Right cardiac atrium (tissue), 5 donors: ENCODE measurements around the gene FRMD4A. TPM values are rescaled to one million over a fixed set of nuclear protein-coding genes. Genes with fewer than 3 reads are reported as not detected.

Experiments
- ATAC-seq, 2 donors: fragments of 200-7000 bp; cut with Tn5 transposase; one replicate each; pipeline versions ENCODE4 v1.8.0 to v1.9.1; 2020; ENCODE audit warnings: moderate library complexity in 2 of 2, mild to moderate bottlenecking in 1 of 2
- DNase-seq, 3 donors: peaks; one replicate each; pipeline ENCODE4 v3.0.0-alpha.2; 2020
- H3K27ac ChIP-seq: one replicate; pipeline ENCODE4 v1.5.1; 2013; ENCODE audit warnings: mild to moderate bottlenecking, low read length, control low read depth, moderate library complexity
- H3K27me3 ChIP-seq: one replicate; pipeline ENCODE4 v1.6.1; 2013; ENCODE audit not compliant: control insufficient read depth, insufficient read depth
- H3K4me1 ChIP-seq: one replicate; pipeline ENCODE4 v1.6.1; 2013; ENCODE audit warnings: low read length; ENCODE audit not compliant: control insufficient read depth, insufficient read depth
- H3K4me3 ChIP-seq: one replicate; pipeline ENCODE4 v1.5.1; 2013; ENCODE audit warnings: low read length, control low read depth
- H3K9me3 ChIP-seq: one replicate; pipeline ENCODE4 v1.6.1; 2013; ENCODE audit warnings: low read length; ENCODE audit not compliant: control insufficient read depth
- WGBS: extraction: QIAGEN DNeasy Blood & Tissue Kit; methylation state at CpG from one replicate; pipeline ENCODE4 v1.1.7; 2013; 5-methylcytosine and 5-hydroxymethylcytosine counted together
- intact Hi-C, 4 donors: fragments of 100-400 bp; cut with DNase I; formaldehyde crosslinking; loops; one replicate each; pipeline versions ENCODE4 v1.11.0 to v1.14.0; 2022 to 2023
- polyA plus RNA-seq: library from polyadenylated mRNA; stranded (reverse); fragments of 200-250 nt; gene quantifications from one replicate; pipeline ENCODE4 v1.2.3, GENCODE V29; 2013
- total RNA-seq, 4 donors: library from RNA; stranded (reverse); fragmentation: NEBNext Ultra II Directional; extraction: Animal tissue kit (Norgen Biotek cat#: 25700); gene quantifications; one replicate each; pipeline ENCODE4 v1.2.1, GENCODE V29; 2021
- donor health status: healthy with polysubstance abuse.
- donor health status: DM: no; HTN: yes; CAD: no.
- donor health status: DM: no; HTN: no; CAD: no.
- donor health status: DM: no; HTN: yes; CAD: no; lungs with severe emphysema.
- donor health status: DM: yes; HTN: yes; CAD: no.

FRMD4A gene
- total and polyA plus RNA-seq, 5 donors = 14.8 to 30.3 (median 25.1) TPM

GRCh38 chr10:14365266-14365665 lies 34.5 kb upstream of the FRMD4A start:
- no peaks in the 10 kb centered on the region for H3K9me3 ChIP-seq
- H3K27me3 ChIP-seq = no peaks in the 10 kb centered on the region
- H3K27ac ChIP-seq = no peak overlapping the region
- WGBS = 52% methylated on average over 6 of the region's 6 CpGs
- DNase-seq (no peak), ATAC-seq (no peak)
- intact Hi-C loops = no loop called here
- no peaks in the 10 kb centered on the region for H3K4me1 ChIP-seq
- no peak overlapping the region for H3K4me3 ChIP-seq

DNA sequence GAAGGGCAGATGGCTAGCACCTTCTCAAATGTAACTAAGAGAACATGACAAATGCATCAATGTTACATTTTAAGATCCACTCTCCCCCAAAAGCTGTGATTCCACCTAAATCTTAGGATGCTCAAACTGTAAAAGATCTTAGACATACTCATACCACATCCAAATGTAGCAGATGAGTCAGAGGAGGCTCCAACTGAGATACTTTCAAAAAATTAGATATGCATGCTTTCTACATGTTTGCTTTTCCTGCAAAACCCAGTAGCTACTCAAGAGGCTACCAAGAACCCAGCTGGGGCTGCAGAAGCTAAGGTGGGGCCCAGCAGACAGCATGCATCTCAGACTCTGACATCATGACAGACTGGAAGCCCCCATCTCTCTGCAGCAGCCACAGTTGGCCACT lies 31.4 kb upstream of the FRMD4A start:
- no peaks in the 10 kb centered on the region for H3K9me3 ChIP-seq
- intact Hi-C loops = no loop called here

GRCh38 chr10:14360961-14361360 lies 30.2 kb upstream of the FRMD4A start:
- ATAC-seq (no peak), DNase-seq (no peak)
- WGBS = 81% methylated on average over 1 of the region's 1 CpG
- Histone ChIP-seq H3K27ac (no peak overlapping the region), H3K4me3 (no peak overlapping the region), H3K27me3 (no peaks in the 10 kb centered on the region), H3K4me1 (no peaks in the 10 kb centered on the region), H3K9me3 (no peaks in the 10 kb centered on the region)
- intact Hi-C loops = no loop called here

More for the DNA sequence above, 31.4 kb upstream of the FRMD4A start:
- DNase-seq = no peak
- no peak for ATAC-seq
- H3K27ac ChIP-seq = no peak overlapping the region
- H3K4me3 ChIP-seq = no peak overlapping the region
- no peaks in the 10 kb centered on the region for H3K27me3 ChIP-seq
- no peaks in the 10 kb centered on the region for H3K4me1 ChIP-seq

DNA sequence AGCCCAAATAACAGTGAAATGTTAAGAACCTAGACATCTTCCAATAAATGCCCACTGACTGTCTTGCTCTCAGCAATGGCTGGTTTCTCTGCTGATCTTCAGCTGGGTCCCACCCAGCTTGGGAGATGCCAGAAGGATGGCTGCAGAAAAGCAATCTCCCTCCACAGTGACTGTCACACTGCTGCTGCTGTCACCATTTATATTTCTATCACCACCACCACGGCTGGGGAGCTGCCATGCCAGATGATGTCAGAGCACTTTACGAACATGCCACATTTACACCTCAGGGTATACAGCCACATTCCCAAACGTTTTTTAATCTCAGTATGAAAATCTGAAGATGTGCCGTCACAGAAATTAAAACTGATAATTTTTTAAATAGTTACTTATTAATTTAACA lies 29.8 kb upstream of the FRMD4A start:
- no peaks in the 10 kb centered on the region for H3K4me1 ChIP-seq
- DNase-seq (no peak), ATAC-seq (peak in 1 of 2 donors; percentile 55)
- no peaks in the 10 kb centered on the region for H3K27me3 ChIP-seq
- intact Hi-C loops = no loop called here
- no peaks in the 10 kb centered on the region for H3K9me3 ChIP-seq
- H3K4me3 ChIP-seq = no peak overlapping the region
- no peak overlapping the region for H3K27ac ChIP-seq
- 50% methylated on average over 4 of the region's 4 CpGs for WGBS

- Histone ChIP-seq H3K9me3 (no peaks in the 10 kb centered on the region), H3K4me1 (no peaks in the 10 kb centered on the region), H3K27ac (no peak overlapping the region), H3K27me3 (no peaks in the 10 kb centered on the region), H3K4me3 (no peak overlapping the region)
- DNase-seq (no peak), ATAC-seq (no peak)
- intact Hi-C loops = loop anchor here in 1 of 4 donors (2.0 kb wide), 1 partner anchor 36 kb away; no protein-coding TSS in a partner anchor
- 94% methylated on average over 9 of the region's 9 CpGs for WGBS
These were observed 28.3 kb upstream of the FRMD4A start for GRCh38 chr10:14358886-14359573.

- ATAC-seq (no peak), DNase-seq (no peak)
- intact Hi-C loops = no loop called here
- Histone ChIP-seq H3K27me3 (no peaks in the 10 kb centered on the region), H3K4me1 (no peaks in the 10 kb centered on the region), H3K4me3 (no peak overlapping the region), H3K27ac (no peak overlapping the region), H3K9me3 (no peaks in the 10 kb centered on the region)
- 92% methylated on average over 3 of the region's 3 CpGs for WGBS
These were observed 26.2 kb upstream of the FRMD4A start for GRCh38 chr10:14356921-14357320.

GRCh38 chr10:14355750-14356149 lies 25.0 kb upstream of the FRMD4A start:
- Histone ChIP-seq H3K4me3 (no peak overlapping the region), H3K27me3 (no peaks in the 10 kb centered on the region), H3K4me1 (no peaks in the 10 kb centered on the region), H3K9me3 (no peaks in the 10 kb centered on the region), H3K27ac (no peak overlapping the region)
- 89% methylated on average over 3 of the region's 3 CpGs for WGBS
- intact Hi-C loops = no loop called here
- no peak for DNase-seq
- ATAC-seq = no peak

GRCh38 chr10:14353291-14353913 lies 22.7 kb upstream of the FRMD4A start:
- Histone ChIP-seq H3K4me1 (no peaks in the 10 kb centered on the region), H3K27ac (no peak overlapping the region), H3K4me3 (no peak overlapping the region), H3K9me3 (no peaks in the 10 kb centered on the region), H3K27me3 (no peaks in the 10 kb centered on the region)
- DNase-seq (no peak), ATAC-seq (no peak)
- intact Hi-C loops = no loop called here
- 52% methylated on average over 1 of the region's 1 CpG for WGBS

DNA sequence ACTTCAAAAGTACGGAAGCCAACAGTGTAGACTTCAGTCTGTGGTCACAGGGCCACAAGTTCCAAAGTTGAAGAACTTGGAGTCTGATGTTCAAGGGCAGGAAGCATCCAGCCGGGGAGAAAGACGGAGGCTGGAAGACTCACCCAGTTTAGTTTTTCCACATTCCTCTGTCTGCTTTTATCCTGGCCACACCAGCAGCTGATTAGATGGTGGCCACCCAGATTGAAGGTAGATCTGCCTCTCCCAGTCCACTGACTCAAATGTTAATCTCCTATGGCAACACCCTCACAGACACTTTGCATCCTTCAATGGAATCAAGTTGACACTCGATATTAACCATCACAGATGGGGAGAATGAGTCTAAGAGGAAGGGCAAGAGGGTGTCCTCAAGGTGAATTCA lies 19.3 kb upstream of the FRMD4A start:
- ATAC-seq = no peak
- H3K4me1 ChIP-seq = no peaks in the 10 kb centered on the region
- 72% methylated on average over 4 of the region's 4 CpGs for WGBS
- no peak overlapping the region for H3K27ac ChIP-seq
- no peaks in the 10 kb centered on the region for H3K27me3 ChIP-seq
- H3K4me3 ChIP-seq = no peak overlapping the region
- intact Hi-C loops = no loop called here
- no peaks in the 10 kb centered on the region for H3K9me3 ChIP-seq
- no peak for DNase-seq

GRCh38 chr10:14349081-14349480 lies 18.4 kb upstream of the FRMD4A start:
- Histone ChIP-seq H3K27me3 (no peaks in the 10 kb centered on the region), H3K27ac (no peak overlapping the region), H3K9me3 (no peaks in the 10 kb centered on the region), H3K4me1 (no peaks in the 10 kb centered on the region), H3K4me3 (no peak overlapping the region)
- ATAC-seq (no peak), DNase-seq (no peak)
- 61% methylated on average over 2 of the region's 2 CpGs for WGBS
- intact Hi-C loops = no loop called here

DNA sequence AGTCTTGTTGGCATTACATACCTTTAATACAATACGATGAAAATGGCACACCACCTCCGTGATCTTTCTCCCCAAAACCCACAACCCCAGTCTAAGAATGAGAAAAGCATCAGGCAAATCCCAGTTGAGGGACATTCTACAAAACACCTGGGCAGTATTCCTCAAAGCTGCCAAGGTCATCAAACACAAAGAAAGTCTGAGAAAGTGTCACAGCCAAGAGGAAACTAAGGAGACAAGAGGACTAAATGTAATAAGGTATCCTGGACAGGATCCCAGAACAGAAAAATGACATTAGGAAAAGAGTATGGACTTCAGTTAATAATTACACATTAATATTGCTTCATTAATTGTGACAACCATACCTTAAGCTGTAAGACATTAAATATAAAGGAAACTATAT lies 14.5 kb upstream of the FRMD4A start:
- intact Hi-C loops = no loop called here
- WGBS = 84% methylated on average over 2 of the region's 2 CpGs

More for the DNA sequence above, 14.5 kb upstream of the FRMD4A start:
- no peaks in the 10 kb centered on the region for H3K9me3 ChIP-seq
- ATAC-seq (no peak), DNase-seq (no peak)
- H3K27me3 ChIP-seq = no peaks in the 10 kb centered on the region
- H3K27ac ChIP-seq = no peak overlapping the region
- no peaks in the 10 kb centered on the region for H3K4me1 ChIP-seq
- no peak overlapping the region for H3K4me3 ChIP-seq
